Ovary (tissue), 9 donors: ENCODE data around the gene CAPZA3. TPM values are rescaled to one million over a fixed set of nuclear protein-coding genes. Genes with fewer than 3 reads are reported as not detected.

Experiments
- DNase-seq, 5 donors: peaks; one replicate each; pipeline ENCODE4 v3.0.0-alpha.2; 2019 to 2020
- H3K27ac ChIP-seq, 2 donors: fragments of 200-600 bp; one replicate each; pipeline versions ENCODE4 v1.5.1 to v1.8.0; 2019 to 2022
- H3K27me3 ChIP-seq: fragments of 200-600 bp; one replicate; pipeline ENCODE4 v1.8.0; 2022
- H3K36me3 ChIP-seq: fragments of 200-600 bp; sonication (generic); one replicate; pipeline ENCODE4 v1.5.1; 2019
- H3K4me1 ChIP-seq: one replicate; pipeline ENCODE4 v1.8.1; 2013; ENCODE audit warnings: mild to moderate bottlenecking, moderate library complexity; ENCODE audit not compliant: insufficient read depth
- H3K4me3 ChIP-seq: fragments of 200-600 bp; sonication (generic); one replicate; pipeline ENCODE4 v1.5.1; 2017
- H3K9me3 ChIP-seq, 2 donors: fragments of 200-600 bp in 1 of 2; sonication (generic) in 1 of 2; one replicate each; pipeline versions ENCODE4 v1.5.1 to v1.8.1; 2013 to 2019; ENCODE audit warnings: mild to moderate bottlenecking in 1 of 2, moderate library complexity in 1 of 2
- EP300 ChIP-seq: sonication (generic); formaldehyde crosslinking; IDR thresholded peaks from one replicate; pipeline ENCODE4 v1.6.1; 2017; ENCODE audit warnings: antibody characterized with exemption
- POLR2A ChIP-seq: fragments of 450-650 bp; IDR thresholded peaks from one replicate; pipeline ENCODE4 v1.6.1; 2017; ENCODE audit warnings: antibody characterized with exemption, mild to moderate bottlenecking, moderate library complexity
- WGBS, 3 donors: extraction: QIAGEN DNeasy Blood & Tissue Kit in 1 of 3; methylation state at CpG; one replicate each; pipeline versions ENCODE4 v1.1.5 to v1.1.7; 2013 to 2017; 5-methylcytosine and 5-hydroxymethylcytosine counted together
- intact Hi-C, 4 donors: fragments of 100-400 bp; cut with DNase I; formaldehyde crosslinking; loops; one replicate each; pipeline versions ENCODE4 v1.11.0 to v1.15.1; 2022 to 2023
- polyA plus RNA-seq, 2 donors: library from polyadenylated mRNA; stranded (reverse); fragments of 200-250 nt in 1 of 2; fragments of 350-450 nt in 1 of 2; fragmentation: Illumina TruSeq in 1 of 2; extraction: RNeasy Lipid Tissue Mini Kit (QIAGEN cat#74804) in 1 of 2; gene quantifications; one replicate each; pipeline ENCODE4 v1.2.3, GENCODE V29; 2013 to 2014
- total RNA-seq, 7 donors: library from RNA; depleted of rRNA in 2 of 7; stranded (reverse); fragments of >200 nt in 2 of 7; fragmentation: NEBNext Ultra II Directional in 3 of 7; extraction: Animal tissue kit (Norgen Biotek cat#: 25700) in 3 of 7; gene quantifications; one replicate each; pipeline versions ENCODE4 v1.1.0 to v1.2.4, GENCODE V29; 2016 to 2023
- TF ChIP-seq, protein P1 (sequence below), 3 donors: fragments of 450-650 bp in 2 of 3; fragments of 200-600 bp in 1 of 3; IDR thresholded peaks; one replicate each; pipeline versions ENCODE4 v1.5.1 to v1.8.0; 2016 to 2022; ENCODE audit warnings: antibody characterized with exemption in 3 of 3, mild to moderate bottlenecking in 1 of 3
- donor health status: DM: no; HTN: no; CAD: no; lungs with moderate emphysema.
- donor health status: DM: no; HTN: no; CAD: no.
- donor health status: Bipolar disorder and iron deficiency.
- donor health status: DM: yes; HTN: yes; CAD: no.
- donor health status: DM: no; HTN: no; CAD: no.
- donor health status: DM: yes; HTN: yes; CAD: no.

The CAPZA3 gene
- total and polyA plus RNA-seq, 9 donors, result not detected

DNA sequence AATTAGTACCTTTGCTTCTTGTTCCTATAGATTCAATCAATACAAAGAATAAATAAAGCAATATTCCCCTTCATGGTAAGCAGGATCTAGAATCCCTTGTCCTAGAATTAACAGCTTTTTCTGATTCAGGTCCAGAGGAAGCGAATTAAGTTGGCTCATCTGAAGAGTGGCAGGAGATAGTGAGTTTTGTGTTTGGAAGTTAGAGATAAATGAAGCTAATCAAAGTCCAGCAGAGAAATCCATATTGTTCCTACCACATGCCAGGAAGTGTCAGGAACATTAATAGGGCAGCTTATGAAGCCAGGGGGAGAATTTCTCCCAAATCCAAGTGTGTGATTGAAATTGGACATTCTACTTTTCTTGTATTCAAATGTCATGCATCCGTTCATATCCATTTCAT is 13.9 kb downstream of the CAPZA3 start:
- Histone ChIP-seq H3K4me3 (no peak overlapping the region), H3K36me3 (no peaks in the 10 kb centered on the region), H3K27me3 (no peaks in the 10 kb centered on the region), H3K9me3 (no peaks in the 10 kb centered on the region), H3K27ac (no peak overlapping the region), H3K4me1 (peaks cover 13% of the 10 kb centered on the region)
- WGBS, 3 donors, result 75 to 80% (median 79%) methylated on average over 2 of the region's 2 CpGs
- intact Hi-C loops, result no loop called here
- DNase-seq, result no peak
- TF ChIP-seq, protein P1, sequence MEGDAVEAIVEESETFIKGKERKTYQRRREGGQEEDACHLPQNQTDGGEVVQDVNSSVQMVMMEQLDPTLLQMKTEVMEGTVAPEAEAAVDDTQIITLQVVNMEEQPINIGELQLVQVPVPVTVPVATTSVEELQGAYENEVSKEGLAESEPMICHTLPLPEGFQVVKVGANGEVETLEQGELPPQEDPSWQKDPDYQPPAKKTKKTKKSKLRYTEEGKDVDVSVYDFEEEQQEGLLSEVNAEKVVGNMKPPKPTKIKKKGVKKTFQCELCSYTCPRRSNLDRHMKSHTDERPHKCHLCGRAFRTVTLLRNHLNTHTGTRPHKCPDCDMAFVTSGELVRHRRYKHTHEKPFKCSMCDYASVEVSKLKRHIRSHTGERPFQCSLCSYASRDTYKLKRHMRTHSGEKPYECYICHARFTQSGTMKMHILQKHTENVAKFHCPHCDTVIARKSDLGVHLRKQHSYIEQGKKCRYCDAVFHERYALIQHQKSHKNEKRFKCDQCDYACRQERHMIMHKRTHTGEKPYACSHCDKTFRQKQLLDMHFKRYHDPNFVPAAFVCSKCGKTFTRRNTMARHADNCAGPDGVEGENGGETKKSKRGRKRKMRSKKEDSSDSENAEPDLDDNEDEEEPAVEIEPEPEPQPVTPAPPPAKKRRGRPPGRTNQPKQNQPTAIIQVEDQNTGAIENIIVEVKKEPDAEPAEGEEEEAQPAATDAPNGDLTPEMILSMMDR (IDR thresholded peaks at IDR 0.05), result no peak
- TF ChIP-seq EP300 (no peak), POLR2A (no peak)

DNA sequence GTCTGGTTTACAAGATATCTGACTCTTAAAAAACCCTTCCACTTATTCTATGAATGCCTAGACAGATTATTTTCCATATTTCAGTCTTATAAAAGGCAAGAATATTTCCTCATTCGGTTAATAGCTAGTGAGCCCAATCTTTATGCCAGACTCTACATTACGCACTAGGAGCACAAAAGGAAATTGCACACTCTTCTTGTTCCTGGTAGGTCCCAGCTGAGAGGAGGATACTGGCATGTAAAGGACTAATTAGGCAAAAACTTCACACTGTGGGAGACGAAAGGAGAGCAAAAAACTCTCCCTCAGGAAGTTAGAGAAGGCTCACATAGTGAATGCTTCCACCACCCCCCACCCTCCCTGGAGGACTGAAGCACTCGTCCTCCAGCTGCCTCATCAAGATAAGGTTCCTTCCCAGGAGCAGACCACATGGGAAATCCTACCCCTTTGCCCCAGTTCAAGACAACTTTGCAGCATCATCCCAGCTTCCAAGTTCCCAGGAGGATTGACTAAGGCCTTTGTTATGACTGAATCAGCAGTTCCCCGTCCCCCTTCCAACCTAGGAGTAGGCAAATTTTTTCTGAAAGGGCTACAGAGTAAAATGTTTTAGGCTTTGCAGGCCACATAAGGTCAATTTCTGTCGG is 14.5 kb downstream of the CAPZA3 start:
- intact Hi-C loops, result no loop called here
- no peaks in the 10 kb centered on the region for H3K36me3 ChIP-seq
- no peak overlapping the region for H3K27ac ChIP-seq
- H3K27me3 ChIP-seq, result no peaks in the 10 kb centered on the region
- H3K4me1 ChIP-seq, result peaks cover 11% of the 10 kb centered on the region
- no peaks in the 10 kb centered on the region for H3K9me3 ChIP-seq
- DNase-seq, result peak in 1 of 5 donors; percentile 17
- WGBS, 3 donors, result 27 to 44% (median 34%) methylated on average over 6 of the region's 6 CpGs
- H3K4me3 ChIP-seq, result no peak overlapping the region
- TF ChIP-seq EP300 (no peak), POLR2A (no peak)
- TF ChIP-seq, protein P1 (IDR thresholded peaks at IDR 0.05), result no peak

DNA sequence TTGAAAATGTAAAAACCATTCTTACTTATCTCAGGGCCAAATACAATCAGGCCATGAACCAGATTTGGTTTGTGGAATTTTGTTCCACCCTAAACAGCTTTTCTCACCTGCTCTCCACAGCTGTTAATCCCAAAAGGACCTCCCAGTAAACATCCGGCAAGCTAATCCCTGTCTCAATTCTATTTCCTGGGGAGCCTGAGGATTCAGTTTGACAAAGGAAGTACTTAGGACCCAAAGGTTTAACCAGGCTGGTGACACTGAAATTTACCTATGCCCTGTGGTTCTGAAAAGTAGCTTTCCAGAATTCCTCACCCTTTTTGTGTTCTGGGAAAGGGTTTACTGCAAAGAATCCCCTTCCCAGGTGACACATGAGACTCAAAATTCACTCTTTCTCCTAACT is 15.0 kb downstream of the CAPZA3 start:
- WGBS, 3 donors, result 53 to 84% (median 61%) methylated on average over 1 of the region's 1 CpG
- Histone ChIP-seq H3K36me3 (no peaks in the 10 kb centered on the region), H3K4me3 (no peak overlapping the region), H3K4me1 (peaks cover 10% of the 10 kb centered on the region), H3K9me3 (no peaks in the 10 kb centered on the region), H3K27ac (no peak overlapping the region), H3K27me3 (no peaks in the 10 kb centered on the region)
- intact Hi-C loops, result no loop called here
- TF ChIP-seq, protein P1 (IDR thresholded peaks at IDR 0.05), result no peak
- no peak for TF ChIP-seq EP300
- no peak for TF ChIP-seq POLR2A
- DNase-seq, result no peak

DNA sequence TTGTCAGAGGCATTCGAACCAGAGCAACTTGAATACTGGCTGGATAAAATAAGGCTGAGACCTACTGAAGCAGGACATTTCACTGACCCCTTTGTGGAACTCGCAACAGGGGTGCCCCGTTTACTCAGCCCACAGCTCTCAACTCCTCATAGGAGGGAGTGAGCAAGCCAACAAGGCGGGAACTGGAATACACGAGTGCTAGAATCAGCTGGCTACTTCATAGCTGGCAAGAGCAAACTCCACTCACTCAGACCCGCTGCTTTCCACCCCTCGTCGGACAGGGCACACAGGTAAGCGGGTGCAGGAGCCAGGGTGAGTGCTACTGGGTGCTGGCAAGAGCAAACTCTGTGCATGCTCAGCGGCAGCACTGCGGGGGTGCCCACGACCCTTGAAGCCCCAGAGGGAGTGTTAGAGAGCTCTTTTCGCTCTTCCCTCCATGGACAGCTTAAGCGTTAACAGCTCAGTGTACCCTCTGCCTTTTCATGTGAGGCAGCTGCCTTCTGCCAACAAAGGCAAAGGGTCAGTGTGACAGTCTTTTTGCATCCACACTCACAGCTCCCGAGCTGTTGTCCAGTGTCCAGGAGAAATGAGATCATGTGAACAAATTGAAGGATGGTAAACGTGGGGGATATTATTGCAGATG is 15.7 kb downstream of the CAPZA3 start:
- Histone ChIP-seq H3K27ac (no peak overlapping the region), H3K9me3 (no peaks in the 10 kb centered on the region), H3K36me3 (no peaks in the 10 kb centered on the region), H3K4me3 (no peak overlapping the region), H3K4me1 (peaks cover 9% of the 10 kb centered on the region), H3K27me3 (no peaks in the 10 kb centered on the region)
- DNase-seq, result no peak
- intact Hi-C loops, result no loop called here
- WGBS, 3 donors, result 70 to 72% (median 71%) methylated on average over 15 to 16 of the region's 16 CpGs
- TF ChIP-seq POLR2A (no peak), EP300 (no peak)
- TF ChIP-seq, protein P1 (IDR thresholded peaks at IDR 0.05), result no peak
